Right kidney (tissue), 1 donor: ENCODE results near the gene INSIG2.

Source experiments
- DNase-seq: peaks from one replicate; pipeline ENCODE4 v3.0.0-alpha.2; 2016

Gene INSIG2

DNA sequence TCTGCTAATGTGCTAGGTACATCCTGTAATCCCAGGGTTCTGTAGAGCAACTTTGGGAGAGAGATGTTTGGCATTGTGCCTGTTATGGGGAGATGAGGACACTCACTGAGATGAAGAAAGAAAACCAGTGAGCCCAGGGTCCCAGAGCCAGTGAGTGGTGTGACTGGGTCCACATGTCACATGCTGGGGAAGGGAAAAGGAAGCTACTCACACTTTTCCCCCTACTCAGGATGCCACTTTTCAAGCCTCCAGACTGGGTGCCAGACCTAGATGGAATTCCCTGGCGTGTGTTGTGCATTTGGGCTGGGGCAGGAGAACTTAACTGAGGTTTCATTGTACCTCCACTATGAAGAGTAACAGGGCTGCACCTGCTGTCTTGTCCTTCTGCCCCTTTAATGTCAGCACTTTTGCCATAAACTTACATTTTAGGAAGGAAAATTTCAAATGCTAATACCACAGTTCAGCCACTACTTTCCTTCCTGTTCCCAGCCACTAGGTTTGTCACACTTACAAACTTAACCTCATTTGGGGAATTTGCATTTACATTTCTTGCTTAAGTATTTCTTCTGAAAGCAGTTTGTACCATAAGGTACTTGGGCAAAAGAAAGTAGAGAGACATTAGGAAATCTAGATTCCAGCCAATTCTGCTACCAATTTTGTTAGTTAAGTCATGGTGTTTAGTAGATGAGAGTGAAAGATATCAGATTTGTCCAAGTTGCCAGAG is 10.2 kb downstream of the INSIG2 start:
- DNase-seq: no peak

DNA sequence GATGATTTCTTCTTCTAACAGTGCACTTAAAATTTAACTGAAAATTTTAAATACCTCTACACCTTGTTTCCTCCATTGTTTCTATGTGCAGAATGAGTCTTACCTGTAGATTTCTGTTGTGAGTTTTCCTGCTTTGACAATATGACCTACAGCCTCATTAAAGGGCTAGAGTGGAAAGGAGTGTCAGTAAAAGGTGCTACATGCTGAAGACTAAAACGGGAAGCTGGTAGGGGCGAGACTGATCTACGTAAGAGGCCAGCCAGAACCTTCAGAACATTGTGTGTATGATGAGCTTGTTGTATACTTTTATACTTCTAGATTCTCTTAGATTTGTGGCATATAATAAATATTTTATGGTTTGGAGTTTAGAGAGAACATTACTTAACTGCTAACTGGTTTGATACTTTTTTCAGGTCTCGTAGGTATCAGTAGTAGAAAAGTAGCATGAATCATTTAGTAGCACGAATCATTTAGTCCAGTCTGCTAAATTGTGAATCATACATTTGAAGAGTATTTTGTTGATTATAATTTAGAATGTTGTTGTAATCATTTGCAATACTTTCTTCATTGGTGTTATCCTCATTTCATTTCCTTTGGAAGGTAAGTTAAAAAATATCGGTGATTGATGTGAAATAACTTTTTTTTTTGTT is 14.3 kb downstream of the INSIG2 start:
- DNase-seq: no peak

DNA sequence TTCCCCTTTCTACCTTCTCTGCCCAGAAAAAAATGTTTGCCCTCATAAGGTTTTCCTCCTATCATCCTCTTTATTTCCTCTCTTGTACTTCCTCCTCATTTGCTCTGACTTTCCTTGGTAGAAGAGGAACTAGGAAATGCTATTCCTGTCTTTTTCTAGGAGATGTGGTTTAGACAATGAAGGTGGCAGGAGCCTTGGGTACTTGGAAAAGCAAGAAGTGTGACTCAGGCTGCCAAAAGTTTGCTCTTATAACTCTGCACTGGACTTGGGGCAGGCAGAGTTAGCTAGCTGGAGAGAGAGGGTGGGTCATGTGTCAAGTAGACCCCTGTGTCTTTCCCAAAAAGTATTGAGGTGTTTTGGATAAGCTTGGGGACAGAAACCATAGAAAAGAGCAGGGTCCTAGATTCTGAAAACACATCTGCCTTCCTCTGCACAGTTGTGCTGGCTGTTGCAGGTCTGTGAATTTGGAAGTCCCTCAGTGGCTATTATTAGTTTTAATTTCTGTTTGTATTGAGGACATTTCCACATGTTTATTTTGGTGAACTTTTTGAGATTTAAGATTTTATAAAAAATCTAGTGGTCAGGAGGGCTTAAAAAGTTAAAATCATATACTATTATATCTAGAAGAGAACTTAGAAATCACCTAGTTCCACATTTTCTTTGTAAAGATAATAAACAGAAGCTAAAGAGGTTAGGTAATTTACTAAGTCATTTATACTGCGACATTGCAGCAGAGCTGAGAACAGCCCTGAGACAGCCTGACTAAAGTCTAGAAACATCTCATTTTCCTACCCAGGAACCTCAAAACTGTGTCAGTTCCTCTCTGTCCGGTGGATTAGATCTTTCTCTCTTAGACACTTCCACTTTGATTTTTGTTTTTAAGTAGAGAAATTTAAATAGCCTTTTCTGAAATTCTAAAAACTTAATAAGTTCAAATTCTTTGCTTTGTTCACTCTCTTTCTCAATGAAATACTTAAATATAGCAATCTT is 16.0 kb downstream of the INSIG2 start:
- DNase-seq: no peak

DNA sequence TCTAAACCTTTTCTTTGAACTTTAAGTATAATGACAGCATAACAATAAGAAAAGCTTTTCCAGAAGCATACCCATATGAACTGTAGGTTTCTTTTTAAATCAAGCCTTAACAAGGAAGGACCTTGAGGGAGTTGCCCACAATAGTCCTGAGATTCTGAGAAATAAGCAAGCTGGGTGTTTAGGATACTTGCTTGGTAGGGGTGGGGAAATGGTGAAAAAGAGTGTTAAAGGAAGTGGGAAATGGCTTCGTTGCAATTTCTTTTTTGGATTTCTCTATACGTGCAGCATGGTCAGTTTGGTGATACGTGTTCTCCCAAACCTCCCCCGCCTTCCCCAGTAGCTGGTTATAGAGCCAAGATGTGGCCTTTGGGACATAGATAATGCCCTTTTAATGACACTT is 17.2 kb downstream of the INSIG2 start:
- DNase-seq: no peak

DNA sequence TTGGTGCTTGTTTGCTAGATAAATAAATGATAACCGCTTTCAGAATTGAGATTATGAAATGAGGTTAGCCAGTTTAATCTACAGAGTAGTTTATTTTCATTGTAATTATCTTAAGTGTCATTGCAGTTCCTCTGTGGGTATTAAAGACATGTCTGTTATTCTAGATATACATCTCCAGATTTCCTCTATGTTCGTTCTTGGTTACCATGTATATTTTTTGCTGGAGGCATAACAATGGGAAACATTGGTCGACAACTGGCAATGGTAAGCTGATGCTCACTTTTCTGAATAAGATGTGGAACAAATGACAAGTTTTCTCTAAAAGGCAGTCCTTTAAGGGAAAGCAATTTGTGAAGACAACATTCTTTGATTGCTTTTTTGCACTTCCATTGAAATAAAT is 18.7 kb downstream of the INSIG2 start:
- DNase-seq: no peak

DNA sequence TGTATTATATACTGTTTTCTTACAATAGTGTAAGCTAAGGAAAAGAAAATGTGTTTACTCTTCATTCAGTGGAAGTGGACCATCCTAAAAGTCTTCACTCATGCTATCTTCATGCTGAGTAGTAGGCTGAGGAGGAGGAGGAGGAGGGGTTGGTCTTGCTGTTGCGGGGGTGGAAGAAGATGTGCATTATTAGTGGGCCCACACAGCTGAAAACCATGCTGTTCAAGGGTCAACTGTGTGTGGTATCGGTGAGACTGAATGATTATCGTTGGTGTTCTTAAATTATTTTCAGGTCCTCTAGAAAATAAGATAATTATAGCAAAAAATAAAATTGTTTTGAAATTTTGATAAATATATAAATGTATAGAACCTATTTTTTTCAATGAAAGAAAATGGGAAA is 22.0 kb downstream of the INSIG2 start:
- no peak for DNase-seq

DNA sequence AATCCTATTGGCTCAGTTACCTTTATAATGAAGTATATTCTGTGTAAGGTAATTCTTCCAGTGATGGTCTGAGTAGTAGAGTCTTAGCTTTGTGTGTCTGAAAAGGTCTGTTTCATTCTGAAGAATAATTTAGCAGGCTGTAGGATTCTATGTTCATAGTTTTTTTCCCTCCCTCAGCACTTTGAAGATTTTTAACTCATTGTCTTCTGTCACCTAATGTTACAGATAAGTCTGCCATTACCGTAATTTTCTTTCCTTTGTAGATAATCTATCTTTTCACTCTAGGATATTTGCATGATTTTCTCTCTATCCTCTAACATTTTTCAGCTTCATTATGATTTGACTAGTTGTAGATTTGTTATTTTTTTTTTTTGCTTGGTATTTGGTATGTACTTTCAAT is 22.7 kb downstream of the INSIG2 start:
- DNase-seq: no peak

DNA sequence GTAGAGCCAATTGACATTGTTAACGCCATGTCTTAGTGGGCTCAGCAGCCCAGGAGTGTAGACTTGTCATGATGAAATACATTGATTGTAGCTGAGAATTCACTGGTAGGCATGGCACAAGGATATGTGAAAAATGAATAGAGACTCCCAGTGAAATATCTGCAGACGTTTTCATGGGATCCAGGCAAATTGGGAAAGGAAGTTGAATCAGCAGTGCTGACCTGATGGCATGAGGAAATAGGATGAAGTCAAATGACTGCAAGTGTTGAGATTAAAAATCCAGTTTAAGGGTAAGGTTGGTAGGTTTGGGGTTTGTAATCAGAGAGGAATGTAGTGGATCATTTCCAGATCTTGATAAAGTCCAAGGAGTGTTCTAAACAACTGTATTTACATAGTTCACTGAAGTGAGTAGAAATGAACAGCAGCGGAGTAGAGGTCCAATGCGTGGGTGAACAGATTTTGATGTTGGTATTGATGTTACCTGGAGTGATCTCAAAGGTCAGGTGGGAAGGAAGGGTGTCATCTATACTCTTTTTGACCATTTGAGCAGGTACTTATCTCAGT is 24.6 kb downstream of the INSIG2 start:
- DNase-seq: no peak

DNA sequence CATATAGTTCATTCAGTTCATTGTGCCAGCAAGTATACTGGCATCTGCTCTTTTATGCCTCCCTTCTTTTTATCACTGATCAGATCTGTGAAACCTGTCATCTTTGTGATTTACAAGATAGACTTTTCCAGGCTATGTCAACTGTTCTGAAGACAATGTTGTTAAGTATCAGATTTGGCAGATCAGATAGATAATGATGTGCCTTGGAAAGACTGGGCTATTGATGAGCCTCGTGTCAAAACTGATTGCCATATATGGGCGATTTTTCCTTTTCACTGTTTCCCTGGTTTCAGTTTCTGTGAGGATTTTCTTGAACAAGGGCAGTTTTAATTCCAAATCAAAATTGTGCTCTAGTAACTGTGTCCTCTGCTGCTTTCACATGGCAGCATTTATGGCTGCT is 26.6 kb downstream of the INSIG2 start:
- DNase-seq: no peak

DNA sequence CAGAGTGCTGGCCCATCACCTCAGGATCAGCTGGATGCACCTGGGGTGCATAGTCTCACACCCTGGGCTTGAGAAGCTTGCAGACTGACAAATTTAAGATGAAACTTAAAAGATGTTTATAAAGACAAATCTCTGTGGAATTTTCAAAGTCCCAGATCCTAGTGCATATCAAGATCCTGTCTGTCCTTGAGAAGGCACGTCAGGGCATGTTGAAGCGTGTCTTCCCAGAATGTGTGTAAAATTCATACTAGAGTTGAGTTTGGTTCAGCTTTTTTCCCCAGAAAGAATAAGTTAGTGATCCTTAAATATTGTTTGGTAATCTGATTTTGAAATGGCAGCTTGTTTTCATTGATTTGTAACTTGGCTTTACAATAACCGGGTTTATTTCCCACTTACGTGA is 27.5 kb downstream of the INSIG2 start:
- DNase-seq: no peak

DNA sequence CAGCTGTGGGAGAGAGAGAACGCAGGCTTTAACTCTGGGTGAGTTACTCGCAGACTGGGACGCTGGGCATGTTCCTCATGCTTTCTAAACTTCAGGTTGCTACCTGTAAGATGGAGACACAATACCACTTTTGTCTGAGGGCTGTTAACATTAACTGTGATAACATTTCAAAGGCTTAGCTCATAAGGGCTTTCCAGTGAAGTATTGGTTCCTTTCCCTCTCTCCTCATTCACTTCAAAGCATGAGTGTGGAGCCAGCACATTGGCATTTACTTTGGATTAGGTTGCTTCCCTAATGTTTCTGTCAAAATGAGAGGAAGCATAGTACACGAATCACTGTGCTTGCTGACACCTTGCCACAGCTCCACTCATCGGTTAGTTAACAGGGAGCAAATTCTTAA is 30.2 kb downstream of the INSIG2 start:
- no peak for DNase-seq

DNA sequence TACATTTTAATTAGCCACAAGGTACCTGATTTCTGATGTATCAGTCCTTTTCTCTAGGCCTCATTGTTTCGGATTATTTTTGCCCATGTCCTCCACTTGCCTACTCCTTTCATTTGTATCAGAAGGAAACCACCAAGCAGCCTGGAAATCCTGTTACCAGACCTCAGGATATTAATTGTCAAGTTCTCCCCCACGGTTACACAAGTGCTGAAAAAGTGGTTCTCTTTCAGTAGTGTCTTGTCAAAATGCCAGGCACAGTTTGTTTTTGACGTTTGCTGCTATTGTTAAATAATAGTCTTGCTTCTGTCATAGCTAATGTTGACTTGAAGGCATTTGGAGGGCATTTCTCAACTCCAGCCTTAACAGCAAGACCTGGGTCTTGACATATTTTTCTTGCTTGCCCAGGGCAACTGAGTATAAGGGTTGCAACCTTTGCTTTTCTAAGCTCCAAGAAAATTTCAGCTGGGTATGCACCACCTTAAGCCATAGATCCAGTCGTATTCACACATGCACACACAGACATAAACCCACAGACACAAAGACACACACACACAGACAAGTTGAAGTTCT is 31.0 kb downstream of the INSIG2 start:
- DNase-seq: no peak

DNA sequence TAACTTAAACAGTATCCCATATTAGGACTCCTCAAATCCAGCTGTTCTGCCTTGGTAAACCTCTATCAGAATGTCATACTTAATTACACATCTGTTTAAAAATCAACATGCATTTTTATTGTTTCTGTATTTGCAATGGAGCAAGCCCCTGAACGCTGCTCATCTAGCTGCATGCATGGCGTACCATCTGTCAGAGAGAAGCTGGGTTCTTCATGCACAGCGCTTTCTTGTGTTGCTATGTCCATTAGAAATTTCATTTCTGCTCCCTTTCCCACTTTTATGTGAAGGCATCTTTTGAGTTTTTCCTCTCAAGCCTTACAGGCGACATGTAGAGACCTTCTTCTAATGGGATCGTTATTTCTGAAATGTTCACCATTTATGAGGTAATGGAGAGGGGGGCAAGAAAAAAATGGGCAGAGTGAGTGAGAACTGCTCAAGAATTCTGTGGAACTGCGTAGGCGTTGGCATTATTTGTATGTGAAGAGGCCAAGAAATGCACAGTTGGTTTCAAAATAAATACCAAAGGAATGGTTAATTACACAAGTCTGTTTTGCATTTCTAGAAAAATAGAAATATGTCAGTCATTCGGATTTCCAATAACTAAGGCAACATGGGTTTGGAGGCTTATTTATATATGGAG is 31.6 kb downstream of the INSIG2 start:
- no peak for DNase-seq

DNA sequence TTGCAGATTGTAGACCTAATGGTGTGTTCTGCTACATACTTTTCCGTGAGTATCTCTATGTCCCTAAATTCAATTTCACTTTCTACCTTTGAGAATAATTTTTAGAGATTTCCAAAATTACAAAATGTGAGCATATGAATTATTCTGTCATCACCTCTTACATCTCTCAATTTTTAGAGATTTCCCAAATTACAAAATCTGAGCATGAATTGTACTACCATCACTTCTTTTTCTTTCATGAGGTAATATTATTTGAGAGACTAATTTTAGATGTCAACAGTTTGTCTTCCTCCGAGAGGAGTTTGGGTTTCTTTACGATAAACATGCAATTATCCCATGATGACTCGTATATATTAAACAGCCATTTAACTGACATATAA is 32.1 kb downstream of the INSIG2 start:
- DNase-seq: no peak

DNA sequence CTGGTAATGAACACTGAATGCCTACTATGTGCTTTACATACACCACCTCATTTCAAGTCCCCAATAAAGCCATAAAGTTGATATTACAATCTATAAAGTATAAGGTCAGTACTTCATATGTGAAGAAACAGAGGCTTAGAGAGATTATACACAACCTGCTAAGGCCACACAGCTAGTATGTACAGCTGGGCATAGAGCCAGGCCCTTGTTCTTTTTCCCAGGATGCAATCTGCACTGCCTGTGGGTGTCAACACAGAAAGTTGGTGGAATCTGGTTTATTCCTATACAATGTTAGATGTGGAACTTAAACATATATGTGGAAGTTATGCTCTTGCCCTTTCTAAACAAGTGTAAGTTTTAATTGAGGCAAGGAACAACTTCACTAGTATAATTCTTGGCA is 32.8 kb downstream of the INSIG2 start:
- DNase-seq: no peak

DNA sequence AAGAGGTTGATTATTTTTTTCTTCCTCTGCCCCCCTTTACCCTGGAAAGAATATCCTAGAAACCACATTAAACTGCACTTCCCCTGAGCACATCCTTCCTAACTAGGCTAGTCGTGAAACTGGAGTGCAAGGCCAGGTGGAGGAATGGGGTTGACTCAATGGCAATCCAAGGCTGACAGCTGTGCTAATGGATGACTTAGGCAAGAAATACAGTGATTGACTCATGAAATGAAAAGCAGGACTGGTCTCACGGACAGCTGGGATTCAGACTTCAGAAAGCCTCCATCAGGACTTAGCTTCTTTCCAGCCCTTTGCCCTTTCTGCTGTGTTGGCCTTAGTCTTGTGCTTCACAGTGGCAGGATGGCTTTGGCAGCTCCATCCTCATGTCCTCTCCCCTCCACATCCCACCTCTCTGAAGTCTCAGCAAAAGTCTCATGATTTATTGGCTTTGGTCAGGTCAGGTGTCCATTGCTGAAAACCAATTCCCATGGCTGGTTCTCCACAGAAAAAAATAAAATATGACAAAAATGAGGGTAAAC is 33.8 kb downstream of the INSIG2 start:
- DNase-seq: no peak

DNA sequence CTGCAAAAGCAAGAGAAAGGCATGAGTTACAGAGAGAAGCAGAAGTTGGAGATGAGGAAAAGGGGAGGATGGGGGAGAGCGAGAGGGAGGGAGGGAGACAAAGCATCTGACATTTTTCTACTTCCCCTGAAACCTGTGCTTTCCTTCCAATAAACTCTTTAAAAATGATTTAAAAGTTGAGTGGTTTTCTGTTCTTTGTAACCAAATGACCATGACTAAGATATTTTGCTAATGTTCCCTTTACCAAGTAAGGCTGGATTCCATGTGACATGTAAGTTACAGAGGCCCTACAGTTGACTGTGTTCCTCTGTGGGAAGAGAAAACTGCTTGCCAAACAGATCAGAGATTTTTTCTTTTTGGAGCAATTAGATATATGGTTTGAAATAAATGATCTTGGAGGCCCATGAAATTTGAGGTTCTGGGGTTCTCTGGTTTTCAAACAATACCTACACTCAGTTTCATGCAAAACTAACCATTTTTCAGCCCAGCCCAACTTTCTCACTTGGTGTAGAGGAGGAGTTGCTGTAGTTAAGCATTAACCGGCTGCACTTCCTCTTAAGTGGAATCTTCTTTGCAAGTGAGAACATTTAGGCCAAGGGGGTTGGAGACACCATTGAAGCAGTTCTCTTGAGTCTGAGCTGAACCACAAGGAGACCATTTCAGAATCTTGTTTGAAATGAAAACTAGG is 34.5 kb downstream of the INSIG2 start:
- DNase-seq: no peak

DNA sequence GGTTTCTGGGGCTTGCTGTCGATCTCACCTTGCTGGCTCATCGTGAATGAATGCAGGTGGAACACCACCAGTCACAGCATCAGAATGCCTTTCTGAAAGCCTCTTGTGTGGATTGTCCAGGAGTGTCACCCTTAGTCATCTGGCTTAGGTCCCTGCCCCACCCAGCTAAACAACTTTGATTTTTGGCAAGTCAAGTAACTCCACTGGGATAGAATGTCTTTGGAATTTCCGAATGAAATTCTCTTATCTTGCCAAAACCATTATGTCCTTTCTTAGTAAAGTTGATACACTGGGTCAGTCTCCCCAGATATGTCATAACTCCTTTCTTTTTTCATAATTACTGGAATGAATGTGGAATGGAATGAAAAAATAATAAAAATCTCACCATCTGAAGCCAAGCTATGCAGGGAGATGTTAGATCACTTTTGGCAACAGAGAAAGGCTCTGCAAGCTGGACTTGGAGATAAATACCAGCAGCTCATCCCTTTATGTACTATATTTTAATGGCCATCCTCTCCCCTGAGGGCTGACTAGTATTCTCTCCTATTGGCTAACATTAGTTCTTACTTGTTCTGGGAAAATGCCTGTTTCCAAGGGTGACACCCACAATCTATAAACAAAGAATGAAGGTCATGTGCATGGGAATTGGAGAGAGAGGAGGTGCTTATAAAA is 35.4 kb downstream of the INSIG2 start:
- DNase-seq: no peak

DNA sequence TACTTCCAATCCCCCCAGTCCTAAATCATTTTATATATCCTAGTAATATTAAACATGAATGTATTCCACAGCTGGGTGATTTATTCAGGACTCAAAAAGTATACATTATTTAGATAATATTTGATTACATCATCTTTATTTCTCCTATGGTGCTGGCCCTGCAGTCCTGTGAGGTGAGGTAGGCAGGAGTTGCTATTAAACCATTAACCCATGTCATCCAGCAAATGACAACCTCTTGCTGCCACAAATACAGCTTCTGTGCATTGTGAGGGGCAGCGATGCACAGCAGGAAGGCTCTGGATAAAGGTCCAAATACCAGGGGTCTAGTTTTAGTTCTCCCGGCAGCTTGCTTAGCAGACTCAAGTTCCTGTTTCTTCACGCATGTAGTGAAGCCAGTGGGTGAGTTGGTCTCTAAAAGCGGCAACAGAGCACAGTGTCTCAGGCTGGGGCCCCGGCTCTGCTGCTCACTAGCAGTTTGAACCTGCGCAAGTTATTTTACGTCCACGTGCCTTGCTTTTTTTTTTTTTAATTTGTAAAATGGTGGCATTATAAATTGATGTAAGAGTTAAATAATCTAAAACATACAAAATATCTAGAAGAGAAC is 36.1 kb downstream of the INSIG2 start:
- no peak for DNase-seq

DNA sequence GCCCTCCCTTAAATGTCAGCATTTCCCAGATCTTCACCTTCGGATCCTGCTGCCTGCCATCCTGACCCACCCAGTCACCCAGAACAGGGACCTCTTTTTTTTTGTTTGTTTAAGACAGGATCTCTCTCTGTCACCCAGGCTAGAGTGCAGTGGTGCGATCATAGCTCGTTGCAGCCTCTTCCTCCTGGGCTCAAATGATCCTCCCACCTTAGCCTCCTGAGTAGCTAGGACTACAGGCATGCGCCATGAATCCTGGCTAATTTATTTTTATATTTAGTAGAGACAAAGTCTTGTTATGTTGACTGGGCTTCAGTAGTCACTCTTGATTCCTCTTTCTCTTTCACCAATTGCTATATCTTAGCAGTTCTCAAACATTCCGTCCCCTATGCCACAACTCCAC is 39.0 kb downstream of the INSIG2 start:
- DNase-seq: no peak
